NOMO-1 treated with dmso at 0.1 percent for 144 hours (cell line): ENCODE measurements around the gene SYNE1.
A peak's percentile ranks its signal among the peaks of the same experiment; 100 is the strongest.
"Not testable (repeated sequence)": the region's sequence is repeated elsewhere in the genome, so short reads cannot be mapped to it uniquely, and the experiment has no call there.

ENCODE experiments used
- DNase-seq: peaks from one replicate; lab custom pipeline; 2025; ENCODE audit not compliant: unreplicated experiment; lab: John Stamatoyannopoulos, UW

Gene SYNE1

DNA sequence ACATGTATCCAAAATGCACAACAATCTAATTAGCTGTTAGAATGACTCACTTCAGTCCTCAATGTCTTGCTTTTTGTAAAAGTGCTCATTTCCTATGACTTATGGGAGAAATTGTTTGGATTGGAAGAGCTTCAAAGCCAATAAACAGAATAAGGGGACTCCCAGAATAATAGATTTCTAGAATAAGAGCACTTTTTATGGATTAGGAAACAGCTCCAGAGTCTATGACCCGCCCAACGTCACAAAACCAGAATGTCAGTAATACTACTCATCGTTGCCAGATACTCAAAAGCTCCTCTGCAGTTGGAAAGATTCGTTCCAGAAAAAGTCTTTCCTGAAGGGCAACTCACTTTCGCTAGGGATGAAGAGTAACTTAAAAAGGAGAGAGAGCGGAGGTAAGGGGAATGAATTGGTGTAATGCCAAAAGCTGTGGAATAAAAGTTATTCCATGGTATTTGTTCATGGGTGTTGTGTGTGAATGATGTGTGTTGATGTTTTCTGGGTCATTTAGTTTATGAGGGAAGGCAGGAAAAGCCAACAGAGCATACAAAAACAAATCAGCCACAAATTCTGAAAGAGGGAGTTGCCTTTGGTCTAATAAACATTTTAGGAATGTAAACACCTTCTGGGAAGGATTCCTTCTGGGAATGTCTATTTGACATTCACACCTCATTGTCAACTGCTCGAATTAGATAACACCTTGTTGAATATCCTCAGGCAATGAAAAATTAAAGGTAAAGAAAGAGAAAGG is 64.6 kb downstream of the SYNE1 start:
- DNase-seq: no peak

DNA sequence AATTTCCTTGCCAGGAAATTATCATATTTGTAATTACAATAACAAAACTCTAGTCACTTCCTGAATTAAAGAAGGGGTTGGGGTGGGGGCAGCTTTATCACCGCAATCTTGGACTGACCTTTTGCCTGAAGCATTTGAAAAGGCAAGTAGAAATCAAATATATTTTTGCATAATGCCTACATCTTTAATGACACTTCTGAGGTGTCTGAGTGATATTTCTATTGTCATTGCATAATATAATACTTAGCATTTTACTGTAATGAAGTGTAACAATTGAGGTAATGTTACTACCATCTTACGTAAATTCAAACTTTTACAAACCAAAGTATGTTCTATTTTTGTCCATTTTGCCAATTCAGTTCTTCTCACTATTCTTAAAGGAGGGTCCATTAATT is 65.2 kb downstream of the SYNE1 start:
- no peak for DNase-seq

DNA sequence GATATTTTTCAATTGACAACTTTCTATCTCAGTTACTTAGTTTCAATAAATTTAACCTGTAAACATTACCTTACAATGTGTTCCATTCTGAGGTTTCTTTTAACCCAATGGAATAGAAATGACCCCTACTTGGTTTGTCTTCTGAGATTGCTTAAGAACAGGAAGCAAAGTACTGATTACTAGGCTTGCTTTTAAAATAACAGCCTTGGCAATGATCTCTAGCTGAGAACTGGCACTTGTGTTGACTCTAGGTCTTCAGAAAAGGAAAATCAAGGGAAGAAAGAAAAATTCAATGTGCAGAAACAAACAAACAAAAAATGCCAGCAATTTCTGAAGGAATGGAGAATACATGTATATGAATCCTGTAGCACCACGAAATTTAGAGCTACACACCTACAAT is 66.1 kb downstream of the SYNE1 start:
- no peak for DNase-seq

DNA sequence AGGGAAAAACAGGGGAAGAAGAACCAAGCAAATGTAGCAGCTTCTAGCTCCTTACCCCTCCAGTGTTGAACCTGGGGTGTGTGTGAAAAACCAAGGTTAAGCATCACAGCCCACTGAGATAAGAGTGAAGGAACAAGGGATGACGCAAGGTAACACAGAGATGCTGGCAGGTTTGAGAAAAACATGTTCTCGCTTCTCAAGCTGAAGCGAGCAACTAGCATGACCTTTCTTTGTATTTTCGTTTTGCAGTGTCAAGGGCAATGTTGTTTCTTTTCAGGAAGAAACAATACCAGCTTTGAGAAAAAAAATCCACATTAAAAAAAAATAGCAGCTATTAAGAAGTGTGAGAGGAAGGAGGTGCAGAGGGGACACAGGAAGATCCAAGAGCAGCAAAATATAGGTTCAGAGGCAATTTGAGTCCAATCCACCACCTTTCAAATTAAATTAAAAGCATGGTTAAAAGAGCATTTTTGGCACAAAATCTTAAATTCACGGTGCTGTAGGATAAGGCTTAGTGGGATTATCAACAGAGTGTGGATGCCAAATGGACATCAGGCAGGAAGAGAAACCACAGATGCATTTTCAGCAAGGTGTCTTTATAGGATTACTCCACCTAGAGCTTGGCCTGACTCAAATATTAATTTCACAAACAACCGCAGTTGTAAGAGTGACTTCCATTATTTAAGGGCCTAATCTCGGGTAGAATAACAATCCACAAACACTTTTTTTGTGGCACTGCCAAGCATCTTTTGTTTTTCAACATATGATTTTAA is 70.9 kb downstream of the SYNE1 start:
- no peak for DNase-seq

DNA sequence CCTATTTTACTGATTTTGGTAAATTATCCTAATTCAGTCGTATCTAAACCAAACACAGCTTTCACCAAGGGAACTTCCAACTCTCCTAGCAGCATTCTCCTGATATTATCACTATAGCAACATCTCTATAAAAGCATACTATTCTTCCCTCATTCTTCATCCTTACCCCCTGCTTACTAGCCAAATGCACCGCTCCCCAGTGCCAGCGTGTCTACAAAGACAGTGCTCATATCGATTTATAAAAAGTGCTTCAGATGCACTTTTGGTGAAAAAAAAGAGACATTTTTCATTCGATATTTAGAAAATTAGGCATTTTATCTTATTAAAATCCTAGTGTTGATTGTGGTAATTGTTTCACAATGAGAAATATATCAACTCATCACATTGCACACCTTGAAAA is 74.0 kb downstream of the SYNE1 start:
- no peak for DNase-seq

DNA sequence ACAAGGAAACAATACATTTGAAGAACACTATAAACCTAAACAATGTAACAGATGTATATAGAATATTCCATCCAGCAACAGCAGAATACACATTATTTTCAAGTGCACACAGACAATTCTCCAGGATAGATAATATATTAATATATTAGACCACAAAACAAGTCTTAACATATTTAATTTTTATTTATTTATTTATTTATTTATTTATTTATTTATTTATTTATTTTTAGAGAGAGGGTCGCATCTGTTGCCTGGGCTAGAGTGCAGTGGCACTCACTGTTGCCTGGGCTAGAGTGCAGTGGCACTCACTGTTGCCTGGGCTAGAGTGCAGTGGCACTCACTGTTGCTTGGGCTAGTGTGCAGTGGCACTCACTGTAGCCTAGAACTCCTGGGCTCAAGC is 78.4 kb downstream of the SYNE1 start:
- DNase-seq: not testable (repeated sequence)

DNA sequence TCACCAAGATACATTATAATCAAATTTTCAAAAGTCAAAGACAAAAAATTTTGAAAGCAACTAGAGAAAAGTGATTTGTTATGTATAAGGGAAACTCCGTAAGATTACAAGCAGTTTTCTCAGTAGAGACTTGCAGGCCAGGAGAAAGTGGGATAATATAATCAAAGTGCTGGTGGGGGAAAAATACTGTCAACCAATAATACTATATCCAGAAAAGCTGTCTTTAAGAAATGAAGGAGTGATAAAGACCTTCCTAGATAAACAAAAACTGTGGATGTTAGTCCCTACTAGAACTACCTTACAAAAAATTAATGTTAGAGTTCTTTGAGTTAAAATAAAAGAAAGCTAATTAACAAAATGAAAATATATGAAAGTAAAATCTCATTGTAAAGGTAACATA is 79.7 kb downstream of the SYNE1 start:
- no peak for DNase-seq

DNA sequence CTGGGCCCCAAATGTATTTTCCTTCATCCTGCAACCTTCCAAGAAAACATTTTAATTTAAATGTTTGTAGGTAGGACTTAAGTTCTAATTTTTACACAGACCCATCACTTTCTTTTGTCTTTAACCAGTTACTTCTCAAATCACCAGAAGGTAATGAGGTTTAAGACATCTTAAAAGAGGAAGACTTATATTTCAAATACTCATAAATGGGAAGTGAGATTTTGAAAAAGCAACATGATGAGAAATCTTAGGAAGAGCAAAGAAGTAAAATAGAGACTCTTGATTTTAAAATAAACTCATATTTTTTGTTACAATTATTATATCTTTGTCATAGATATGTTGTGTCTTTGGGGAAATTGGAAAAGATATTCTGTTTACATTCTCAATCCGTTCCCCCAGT is 82.3 kb downstream of the SYNE1 start:
- no peak for DNase-seq

DNA sequence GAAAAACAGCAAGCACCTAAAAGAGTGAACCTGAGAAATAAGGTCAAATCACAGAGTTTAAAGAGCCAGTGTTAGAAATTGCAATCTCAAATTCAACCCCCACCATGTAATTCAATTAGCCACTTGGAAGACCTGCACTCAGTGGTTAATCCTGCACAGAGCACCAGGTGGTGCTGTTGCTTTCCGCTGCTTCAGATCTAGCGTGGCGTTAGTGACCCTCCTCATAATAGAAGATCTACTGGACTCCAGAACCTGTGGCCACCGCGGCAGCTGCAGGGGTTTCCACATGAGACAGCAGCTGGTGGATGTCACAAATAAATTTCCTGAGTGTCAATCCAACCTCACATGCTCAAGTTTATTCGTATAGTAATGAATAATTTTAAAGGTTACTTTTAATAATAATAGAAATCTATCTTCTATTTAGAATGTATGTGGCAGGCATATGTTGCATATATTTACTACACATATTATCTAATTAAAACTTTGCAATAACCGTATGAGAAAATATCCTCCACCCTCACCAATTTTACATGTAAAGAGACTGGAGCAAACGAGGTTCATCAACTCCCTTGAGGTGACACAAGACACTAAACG is 84.4 kb downstream of the SYNE1 start:
- peak; percentile 68 for DNase-seq

DNA sequence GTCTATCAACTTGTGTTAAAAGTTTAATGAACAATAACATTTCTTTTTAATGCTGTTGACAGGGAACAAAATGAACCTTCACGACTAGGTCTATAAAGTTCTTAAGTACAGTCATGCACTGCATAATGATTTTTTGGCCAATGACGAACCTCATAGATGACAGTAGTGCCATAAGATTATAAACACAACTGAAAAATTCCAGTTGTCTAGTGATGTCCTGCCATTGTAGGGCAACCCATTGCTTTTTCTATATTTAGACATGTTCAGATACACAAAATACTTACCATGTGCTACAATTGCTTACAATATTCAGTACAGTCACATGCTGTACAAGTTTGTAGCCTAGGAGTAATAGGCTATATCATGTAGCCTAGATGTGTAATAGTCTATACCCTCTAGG is 93.6 kb downstream of the SYNE1 start:
- no peak for DNase-seq

DNA sequence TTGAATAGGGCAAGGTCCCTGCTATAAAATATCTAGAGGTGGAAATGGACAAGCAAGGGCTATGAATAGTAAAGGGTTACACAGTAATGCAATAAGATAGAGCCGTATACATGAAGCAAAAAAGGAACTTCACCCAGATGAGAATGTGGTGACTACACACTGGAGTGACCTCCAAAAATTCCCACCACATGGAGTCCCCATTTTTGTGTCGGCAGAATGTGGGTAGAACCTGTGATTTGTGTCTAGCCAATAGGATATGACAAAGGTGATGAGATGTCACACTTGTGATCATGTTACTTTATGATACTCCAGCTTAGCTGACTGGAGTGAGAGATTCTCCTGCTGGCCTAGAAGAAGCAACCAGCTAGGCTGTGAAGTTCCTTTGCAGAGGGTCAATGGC is 96.8 kb downstream of the SYNE1 start:
- DNase-seq: no peak

DNA sequence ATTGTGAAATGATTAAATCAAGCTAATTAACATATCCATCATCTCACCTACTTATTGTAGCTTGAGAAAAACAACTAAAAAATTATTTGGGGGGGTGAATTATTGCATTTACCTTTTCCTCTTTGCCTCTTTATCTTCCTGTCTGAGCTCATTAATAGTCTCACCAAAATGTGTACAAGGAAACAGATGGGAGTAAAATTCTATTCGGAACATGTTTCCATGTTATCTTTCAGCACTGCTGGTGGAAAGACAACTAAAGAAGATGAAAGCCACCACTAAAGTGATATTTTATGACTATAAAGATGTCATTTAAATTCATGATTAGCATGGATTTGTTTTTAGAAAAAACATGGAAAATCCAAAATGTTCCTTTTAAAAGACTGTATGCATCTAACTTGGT is 102.6 kb downstream of the SYNE1 start:
- DNase-seq: no peak

DNA sequence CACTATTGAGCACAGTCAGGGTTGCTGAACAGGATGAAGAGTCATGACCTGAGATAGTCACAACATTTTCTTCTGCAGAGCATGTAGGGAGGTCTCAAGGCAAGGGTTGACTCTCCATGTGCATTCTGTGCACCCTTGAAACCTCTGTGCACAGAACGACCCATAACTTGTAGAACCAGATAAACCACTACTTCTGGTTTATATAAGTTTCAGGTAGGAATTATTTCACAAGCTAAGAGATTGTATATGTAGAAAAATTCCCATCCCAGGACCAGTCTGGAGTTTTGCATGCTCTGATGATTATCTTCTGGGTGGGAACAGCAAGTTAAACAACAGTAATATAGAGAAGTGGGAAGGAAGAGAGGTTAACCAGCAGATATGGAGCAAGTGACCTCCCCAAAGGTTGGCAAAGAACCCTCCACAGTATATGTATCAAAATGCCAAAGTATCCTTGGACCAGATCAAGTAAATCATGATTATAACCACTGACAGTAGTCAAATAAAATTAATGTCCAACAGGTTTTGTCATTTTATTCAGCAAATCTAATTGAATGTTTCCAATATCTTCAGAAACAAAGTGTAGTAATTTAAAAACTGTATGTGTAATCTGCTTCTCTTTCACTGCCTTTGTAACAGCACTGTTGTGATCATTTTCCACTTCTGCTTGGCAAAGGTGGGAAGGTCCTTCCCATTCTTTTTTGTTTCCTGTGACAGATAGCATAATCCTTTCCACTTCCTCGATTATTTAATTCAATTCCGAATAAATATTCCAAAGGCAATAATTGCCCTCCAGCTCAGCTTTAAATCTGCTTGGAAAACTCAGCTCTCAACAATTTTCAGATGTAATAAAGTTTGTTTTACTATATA is 104.4 kb downstream of the SYNE1 start:
- no peak for DNase-seq

DNA sequence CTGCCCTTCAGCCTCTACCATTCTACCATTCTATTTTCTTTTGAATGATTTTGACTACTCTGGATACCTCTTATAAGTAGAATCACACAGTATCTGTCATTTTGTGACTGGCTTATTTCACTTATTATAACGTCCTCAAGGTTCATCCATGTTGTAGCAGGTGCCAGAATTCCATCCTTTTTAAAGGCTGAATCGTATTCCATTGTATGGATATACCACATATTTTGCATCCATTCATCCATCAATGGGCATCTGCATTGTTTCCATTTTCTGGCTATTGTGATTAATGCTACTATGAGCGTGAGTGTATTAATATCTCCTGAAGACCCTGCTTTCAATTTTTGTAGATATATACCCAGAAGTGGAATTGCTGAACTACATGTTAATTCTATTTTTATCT is 105.5 kb downstream of the SYNE1 start:
- no peak for DNase-seq

DNA sequence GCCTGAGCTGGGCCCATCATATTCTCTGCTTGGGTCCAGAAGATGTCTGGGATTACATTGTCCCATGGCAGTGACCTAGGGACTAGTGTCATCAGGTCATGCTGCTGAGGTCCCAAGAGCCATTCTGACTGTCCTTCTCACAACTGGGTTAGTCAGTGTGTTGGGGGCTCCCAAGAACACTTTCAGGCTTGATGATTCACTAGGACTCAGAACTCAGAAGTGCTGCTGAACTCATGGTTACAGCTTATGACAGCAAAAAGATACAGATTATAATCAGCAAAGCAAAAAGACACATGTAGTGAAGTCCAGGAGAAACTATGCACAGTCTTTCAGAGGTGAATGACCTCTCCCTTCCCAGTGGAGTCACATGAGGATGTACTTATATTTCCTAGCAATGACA is 107.8 kb downstream of the SYNE1 start:
- DNase-seq: no peak

DNA sequence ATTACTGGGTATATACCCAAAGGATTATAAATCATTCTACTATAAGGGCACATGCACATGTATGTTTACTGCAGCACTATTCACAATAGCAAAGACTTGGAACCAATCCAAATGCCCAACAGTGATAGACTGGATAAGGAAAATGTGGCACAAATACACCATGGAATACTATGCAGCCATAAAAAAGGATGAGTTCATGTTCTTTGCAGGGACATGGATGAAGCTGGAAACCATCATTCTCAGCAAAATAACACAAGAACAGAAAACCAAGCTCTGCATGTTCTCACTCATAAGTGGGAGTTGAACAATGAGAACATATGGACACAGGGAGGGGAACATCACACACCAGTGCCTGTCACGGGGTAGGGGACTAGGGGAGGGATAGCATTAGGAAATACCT is 123.0 kb downstream of the SYNE1 start:
- DNase-seq: not testable (repeated sequence)

DNA sequence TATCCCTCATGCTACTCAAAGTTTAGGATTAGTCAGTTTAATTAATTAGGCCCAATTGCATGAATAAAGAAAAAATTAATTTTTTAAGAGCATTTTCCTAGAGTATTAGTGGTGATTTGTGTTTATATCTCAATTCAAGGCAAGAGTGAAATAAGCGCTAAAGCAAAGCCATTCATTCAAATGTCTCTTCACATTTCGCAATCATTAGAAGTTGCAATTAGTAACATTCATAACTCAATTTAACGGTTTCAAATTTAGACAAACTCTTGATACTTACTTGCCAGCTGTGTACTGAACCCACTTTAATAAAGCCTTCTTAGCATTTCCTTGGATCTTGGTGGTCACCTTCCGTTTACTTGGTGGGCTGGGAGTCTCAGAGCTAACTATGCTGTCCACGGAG is 127.2 kb downstream of the SYNE1 start:
- no peak for DNase-seq

DNA sequence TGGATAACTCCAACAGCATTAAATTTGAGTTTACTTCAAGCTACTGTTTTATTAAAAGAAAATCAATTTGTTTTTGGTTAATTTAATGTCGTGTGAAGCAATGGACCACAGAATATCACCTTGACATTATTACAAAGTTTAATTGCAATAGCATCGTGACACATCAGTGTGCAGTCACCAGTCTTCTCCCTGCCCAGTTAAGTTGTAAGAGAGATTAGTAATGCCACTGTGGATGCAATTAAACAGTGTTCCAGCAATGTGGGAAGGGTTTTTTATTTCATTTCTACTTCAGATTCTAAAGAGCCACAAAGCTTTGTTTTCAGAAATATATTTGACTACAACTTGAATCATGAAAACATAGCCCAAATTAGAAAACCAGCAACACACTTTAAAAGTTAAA is 128.7 kb downstream of the SYNE1 start:
- no peak for DNase-seq

DNA sequence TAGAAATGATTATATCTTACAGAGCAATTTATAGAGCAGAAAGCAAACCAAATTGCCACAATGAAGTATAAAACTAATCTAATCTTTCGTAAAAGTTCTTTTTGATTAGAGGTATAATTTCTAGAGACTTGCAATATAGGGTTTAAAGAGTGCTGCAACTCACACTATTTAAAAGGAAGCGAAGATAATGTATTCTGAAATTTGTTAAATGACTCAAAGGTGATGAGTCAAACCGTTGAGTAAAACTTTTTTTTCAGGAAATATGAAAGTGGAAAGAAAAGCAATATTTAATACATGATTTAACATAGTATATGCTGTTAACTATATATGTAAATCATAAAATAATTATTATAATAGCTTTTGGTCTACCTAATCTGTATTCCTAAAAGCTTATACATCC is 133.6 kb downstream of the SYNE1 start:
- DNase-seq: no peak

DNA sequence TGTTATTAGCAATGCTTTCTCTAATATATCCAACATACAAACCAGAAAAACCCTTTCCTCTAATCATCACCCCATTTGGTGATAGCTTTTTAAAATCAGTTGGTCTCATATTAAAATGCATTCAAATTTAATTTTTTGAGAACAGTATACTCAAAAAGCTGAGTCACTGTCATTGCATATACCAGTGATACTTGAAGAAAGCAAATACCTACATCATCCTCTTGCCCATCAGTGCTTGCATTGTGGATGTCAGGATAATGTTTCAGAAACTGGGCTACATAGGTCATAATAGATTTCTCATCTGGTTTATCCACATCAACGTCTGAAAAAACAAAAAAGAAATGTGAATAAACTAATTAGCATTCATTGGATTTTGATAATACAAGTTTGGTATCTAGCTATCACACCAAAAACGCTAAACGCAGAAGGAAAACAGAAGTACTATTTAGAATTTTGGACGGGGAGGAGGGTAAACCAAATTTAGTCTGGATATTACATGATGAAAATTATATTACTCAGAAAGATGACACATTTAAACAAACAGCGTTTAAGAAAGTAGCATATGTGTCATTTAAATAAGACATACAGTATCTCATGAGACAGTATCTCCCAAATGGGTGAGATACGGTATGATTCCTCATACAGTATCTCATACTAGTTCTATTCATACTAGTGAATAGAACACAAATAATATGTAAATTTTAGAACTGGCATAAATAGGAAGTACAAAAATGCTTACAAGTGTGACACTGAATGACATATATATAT is 134.6 kb downstream of the SYNE1 start:
- DNase-seq: no peak

DNA sequence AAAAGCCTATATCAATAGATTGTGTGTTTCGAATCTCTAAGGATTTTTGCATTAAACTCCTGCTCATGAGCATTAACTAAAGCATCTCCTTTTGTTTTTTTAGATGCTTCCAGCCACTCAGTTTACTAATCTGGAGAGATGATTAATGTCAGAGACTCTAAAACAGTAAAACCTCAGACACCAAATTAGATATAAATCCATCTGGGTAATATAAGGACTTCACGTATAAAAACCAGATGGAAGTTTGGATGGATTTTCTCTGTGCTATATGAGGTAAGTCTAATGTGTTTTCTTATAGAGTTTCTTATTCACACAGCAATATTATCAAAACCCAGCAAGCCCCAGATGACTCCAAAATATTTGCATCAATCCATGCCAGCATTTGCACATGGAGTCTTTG is 137.2 kb downstream of the SYNE1 start:
- no peak for DNase-seq
